ENCODE measurements around the gene TARS1.

The TARS1 gene

GRCh38 chr5:33472805-33473409 is 32.1 kb downstream of the TARS1 start:
- Histone ChIP-seq H3K4me3 (ENCODE audit: low read depth, low read length) (no peak overlapping the region), H3K27ac (no peak overlapping the region), H3K9me3 (ENCODE audit: severe bottlenecking) (no peaks in the 10 kb centered on the region), H3K27me3 (ENCODE audit: insufficient read depth, low read depth, severe bottlenecking) (no peaks in the 10 kb centered on the region), H3K36me3 (peaks cover 61% of the 10 kb centered on the region)
- DNase-seq, result no peak
- TF ChIP-seq CTCF (IDR thresholded peaks at IDR 0.05; ENCODE audit: low read depth, low read length), result no peak

- TF ChIP-seq CTCF (IDR thresholded peaks at IDR 0.05; ENCODE audit: low read depth, low read length), result no peak
- no peak overlapping the region for H3K27ac ChIP-seq
- no peaks in the 10 kb centered on the region for H3K9me3 ChIP-seq (ENCODE audit: severe bottlenecking)
- no peak overlapping the region for H3K4me3 ChIP-seq (ENCODE audit: low read depth, low read length)
- H3K36me3 ChIP-seq, result peaks cover 50% of the 10 kb centered on the region
- DNase-seq, result no peak
- H3K27me3 ChIP-seq (ENCODE audit: insufficient read depth, low read depth, severe bottlenecking), result no peaks in the 10 kb centered on the region
Measured at GRCh38 chr5:33474004-33474403, 33.2 kb downstream of the TARS1 start.

- H3K36me3 ChIP-seq, result peaks cover 42% of the 10 kb centered on the region
Measured at GRCh38 chr5:33474931-33475499, 34.2 kb downstream of the TARS1 start.

GRCh38 chr5:33475706-33476105 is 34.9 kb downstream of the TARS1 start:
- H3K9me3 ChIP-seq (ENCODE audit: severe bottlenecking), result no peaks in the 10 kb centered on the region
- no peak overlapping the region for H3K4me3 ChIP-seq (ENCODE audit: low read depth, low read length)
- no peak for DNase-seq
- peaks cover 37% of the 10 kb centered on the region for H3K36me3 ChIP-seq
- no peak overlapping the region for H3K27ac ChIP-seq
- no peaks in the 10 kb centered on the region for H3K27me3 ChIP-seq (ENCODE audit: insufficient read depth, low read depth, severe bottlenecking)
- TF ChIP-seq CTCF (IDR thresholded peaks at IDR 0.05; ENCODE audit: low read depth, low read length), result no peak

More at GRCh38 chr5:33474931-33475499, 34.2 kb downstream of the TARS1 start:
- no peaks in the 10 kb centered on the region for H3K9me3 ChIP-seq (ENCODE audit: severe bottlenecking)
- no peaks in the 10 kb centered on the region for H3K27me3 ChIP-seq (ENCODE audit: insufficient read depth, low read depth, severe bottlenecking)
- no peak for TF ChIP-seq CTCF (IDR thresholded peaks at IDR 0.05; ENCODE audit: low read depth, low read length)
- no peak overlapping the region for H3K27ac ChIP-seq
- H3K4me3 ChIP-seq (ENCODE audit: low read depth, low read length), result no peak overlapping the region
- DNase-seq, result no peak

- Histone ChIP-seq H3K4me3 (ENCODE audit: low read depth, low read length) (no peak overlapping the region), H3K27me3 (ENCODE audit: insufficient read depth, low read depth, severe bottlenecking) (no peaks in the 10 kb centered on the region), H3K36me3 (peaks cover 25% of the 10 kb centered on the region), H3K9me3 (ENCODE audit: severe bottlenecking) (no peaks in the 10 kb centered on the region), H3K27ac (no peak overlapping the region)
- no peak for TF ChIP-seq CTCF (IDR thresholded peaks at IDR 0.05; ENCODE audit: low read depth, low read length)
- no peak for DNase-seq
Measured at GRCh38 chr5:33476992-33477391, 36.2 kb downstream of the TARS1 start.

GRCh38 chr5:33477816-33478215 is 37.1 kb downstream of the TARS1 start:
- Histone ChIP-seq H3K4me3 (ENCODE audit: low read depth, low read length) (no peak overlapping the region), H3K27me3 (ENCODE audit: insufficient read depth, low read depth, severe bottlenecking) (no peaks in the 10 kb centered on the region), H3K27ac (no peak overlapping the region), H3K36me3 (peaks cover 22% of the 10 kb centered on the region), H3K9me3 (ENCODE audit: severe bottlenecking) (no peaks in the 10 kb centered on the region)
- no peak for TF ChIP-seq CTCF (IDR thresholded peaks at IDR 0.05; ENCODE audit: low read depth, low read length)
- DNase-seq, result no peak
